Measurements from ENCODE around the gene TRMT61A. TPM values are rescaled to one million over a fixed set of nuclear protein-coding genes. Genes with fewer than 3 reads are reported as not detected.
A peak's percentile ranks its signal among the peaks of the same experiment; 100 is the strongest.

The TRMT61A gene
- total and polyA plus RNA-seq, 10 of the 15 experiments (the other 5 are each of a cell fraction or from before 2014, with no cell fraction given): 0.11 to 21.9 (median 11.4) TPM

- TF ChIP-seq ESRRA (IDR thresholded peaks at IDR 0.05; ENCODE audit: low read length): 0 out of 2 replicates have a peak, but pooled peaks have one; percentile 59
- TF ChIP-seq RB1 (IDR thresholded peaks at IDR 0.05; ENCODE audit: borderline replicate concordance): peak; percentile 29; the same call in 1 of the 2 replicates
- 0 out of 2 replicates have a peak, but pooled peaks have one; percentile 54 for TF ChIP-seq RUNX3 (IDR thresholded peaks at IDR 0.05; ENCODE audit: low read length)
- TF ChIP-seq MTA3 (IDR thresholded peaks at IDR 0.05; ENCODE audit: borderline replicate concordance, low read length): no peak
- no peak for TF ChIP-seq KAT2A (conservative IDR thresholded peaks at IDR 0.05; ENCODE audit: control insufficient read depth, low read depth, low read length)
- TF ChIP-seq POU2F2 (IDR thresholded peaks at IDR 0.05; ENCODE audit: borderline replicate concordance, low read depth, low read length): 0 out of 3 replicates have a peak, but pooled peaks have one; percentile 19
- peak; percentile 94 for TF ChIP-seq CREB1 (IDR thresholded peaks at IDR 0.05; ENCODE audit: low read depth)
- peak; percentile 91 for TF ChIP-seq LARP7 (IDR thresholded peaks at IDR 0.05)
- peak; percentile 73 for TF ChIP-seq MYC (IDR thresholded peaks at IDR 0.05; ENCODE audit: insufficient read depth, insufficient read length, insufficient replicate concordance, low read length, severe bottlenecking)
- TF ChIP-seq BHLHE40 (IDR thresholded peaks at IDR 0.05; ENCODE audit: borderline replicate concordance in 1 of 2, low read depth in 2 of 2, low read length in 1 of 2): peak; percentile 95 to 99
- TF ChIP-seq NKRF (conservative IDR thresholded peaks at IDR 0.05): peak; percentile 99
- 0 out of 2 replicates have a peak, but pooled peaks have one; percentile 35 for TF ChIP-seq NBN (IDR thresholded peaks at IDR 0.05)
- no peak for TF ChIP-seq CTCF (IDR thresholded peaks at IDR 0.05 in 2 of 3, conservative IDR thresholded peaks at IDR 0.05 in 1 of 3; ENCODE audit: control insufficient read depth in 2 of 3, extremely low read depth in 1 of 3, insufficient read depth in 1 of 3, low read depth in 3 of 3, low read length in 3 of 3)
- TF ChIP-seq USF1 (IDR thresholded peaks at IDR 0.05; ENCODE audit: borderline replicate concordance, extremely low read length, insufficient read depth, low read depth, low read length): peak; percentile 69
- TF ChIP-seq YY1 (IDR thresholded peaks at IDR 0.05; ENCODE audit: low read depth, low read length): peak; percentile 17; the same call in 1 of the 2 replicates
These were observed at the start of gene TRMT61A (continued) for GRCh38 chr14:103528587-103529382.
